Panc1 (cell line): Measurements from ENCODE around the gene GLOD4. TPM values are rescaled to one million over a fixed set of nuclear protein-coding genes. Genes with fewer than 3 reads are reported as not detected.

ENCODE experiments used
- total RNA-seq: library from RNA; stranded (reverse); gene quantifications from one replicate; pipeline ENCODE4 v1.2.1, GENCODE V29; 2021; ENCODE audit not compliant: unreplicated experiment

Gene GLOD4
- total RNA-seq, 1 experiment from 2014 or later, result 57.8 TPM

Other genes starting within 250 kb of the GLOD4 start
- gene VPS53, start 67.4 kb downstream of the GLOD4 start, total RNA-seq, result 61.5 TPM
- gene TLCD3A, start 49.7 kb downstream of the GLOD4 start, total RNA-seq, result 30.4 TPM
- 34.9 TPM for gene GEMIN4, start 30.0 kb downstream of the GLOD4 start, total RNA-seq
- 13.4 TPM for gene MRM3, start 73 bp upstream of the GLOD4 start, total RNA-seq
- gene NXN, start 197.5 kb upstream of the GLOD4 start, total RNA-seq, result 126 TPM
- gene TIMM22, start 214.8 kb upstream of the GLOD4 start, total RNA-seq, result 10.2 TPM